DMS153 (cell line): ENCODE measurements around the gene CD2.

ENCODE experiments used
- DNase-seq: peaks from one replicate; lab custom pipeline; 2025; lab: John Stamatoyannopoulos, UW

The CD2 gene

GRCh38 chr1:116777831-116778830 lies 23.9 kb downstream of the CD2 start:
- DNase-seq, result no peak

- DNase-seq, result no peak
Measured at GRCh38 chr1:116781034-116781433, 26.8 kb downstream of the CD2 start.

- DNase-seq, result no peak
Measured at GRCh38 chr1:116785006-116785405, 30.8 kb downstream of the CD2 start.

GRCh38 chr1:116786049-116786448 lies 31.8 kb downstream of the CD2 start:
- DNase-seq, result no peak

- DNase-seq, result no peak
Measured at GRCh38 chr1:116791727-116792126, 37.5 kb downstream of the CD2 start.

GRCh38 chr1:116793357-116793935 lies 39.2 kb downstream of the CD2 start:
- DNase-seq, result no peak

- no peak for DNase-seq
Measured at GRCh38 chr1:116794371-116794770, 40.1 kb downstream of the CD2 start.

GRCh38 chr1:116794804-116795481 lies 40.7 kb downstream of the CD2 start:
- no peak for DNase-seq

- DNase-seq, result no peak
Measured at GRCh38 chr1:116795482-116795829, 41.2 kb downstream of the CD2 start.

- no peak for DNase-seq
Measured at GRCh38 chr1:116804736-116805135, 50.5 kb downstream of the CD2 start.

- DNase-seq, result no peak
Measured at GRCh38 chr1:116805398-116805797, 51.2 kb downstream of the CD2 start.

GRCh38 chr1:116806245-116806644 lies 52.0 kb downstream of the CD2 start:
- no peak for DNase-seq

GRCh38 chr1:116806671-116807070 lies 52.4 kb downstream of the CD2 start:
- DNase-seq, result no peak

- DNase-seq, result peak; percentile 55
Measured at GRCh38 chr1:116807394-116808199, 53.4 kb downstream of the CD2 start.

- no peak for DNase-seq
Measured at GRCh38 chr1:116808200-116808847, 54.1 kb downstream of the CD2 start.

- no peak for DNase-seq
Measured at GRCh38 chr1:116808848-116809508, 54.7 kb downstream of the CD2 start.

GRCh38 chr1:116811321-116811720 lies 57.1 kb downstream of the CD2 start:
- no peak for DNase-seq

- DNase-seq, result no peak
Measured at GRCh38 chr1:116814926-116815723, 60.9 kb downstream of the CD2 start.

- no peak for DNase-seq
Measured at GRCh38 chr1:116817582-116818064, 63.4 kb downstream of the CD2 start.
